Hepatocyte (in vitro differentiated cells): ENCODE measurements around the gene ZNF805. TPM values are rescaled to one million over a fixed set of nuclear protein-coding genes. Genes with fewer than 3 reads are reported as not detected.

Experiments
- DNase-seq: peaks from one replicate; pipeline ENCODE4 v3.0.0-alpha.2; 2016; ENCODE audit warnings: low spot score
- H2AFZ ChIP-seq: fragments of 200-600 bp; sonication (generic); 2 replicates; pipeline ENCODE4 v1.6.0; 2016; ENCODE audit warnings: antibody characterized with exemption, mild to moderate bottlenecking
- H3K27ac ChIP-seq: fragments of 200-600 bp; sonication (generic); 2 replicates; pipeline ENCODE4 v1.5.1; 2016; ENCODE audit warnings: mild to moderate bottlenecking
- H3K27me3 ChIP-seq: fragments of 200-600 bp; sonication (generic); 2 replicates; pipeline ENCODE4 v1.6.1; 2016
- H3K36me3 ChIP-seq: fragments of 200-600 bp; sonication (generic); replicated peaks from 2 replicates; pipeline ENCODE4 v1.5.1; 2016; ENCODE audit warnings: low read depth; ENCODE audit not compliant: insufficient read depth
- H3K4me1 ChIP-seq: fragments of 200-600 bp; sonication (generic); 2 replicates; pipeline ENCODE4 v1.5.1; 2016; ENCODE audit warnings: mild to moderate bottlenecking, moderate library complexity; ENCODE audit not compliant: insufficient read depth
- H3K4me2 ChIP-seq: fragments of 200-600 bp; sonication (generic); 2 replicates; pipeline ENCODE4 v1.6.0; 2016
- H3K4me3 ChIP-seq: fragments of 200-600 bp; sonication (generic); 2 replicates; pipeline ENCODE4 v1.5.1; 2016; ENCODE audit warnings: mild to moderate bottlenecking
- H3K79me2 ChIP-seq: fragments of 200-600 bp; sonication (generic); 2 replicates; pipeline ENCODE4 v1.6.0; 2017; ENCODE audit warnings: mild to moderate bottlenecking
- H3K9me2 ChIP-seq: fragments of 200-600 bp; sonication (generic); replicated peaks from 2 replicates; pipeline ENCODE4 v1.6.0; 2017; ENCODE audit warnings: mild to moderate bottlenecking; ENCODE audit not compliant: insufficient read depth
- H3K9me3 ChIP-seq: fragments of 200-600 bp; sonication (generic); 2 replicates; pipeline ENCODE4 v1.5.1; 2016; ENCODE audit warnings: low read depth, mild to moderate bottlenecking
- H4K20me1 ChIP-seq: fragments of 200-600 bp; sonication (generic); 2 replicates; pipeline ENCODE4 v1.6.0; 2016; ENCODE audit warnings: mild to moderate bottlenecking; ENCODE audit not compliant: insufficient read depth, poor library complexity, severe bottlenecking
- EZH2 ChIP-seq: fragments of 200-600 bp; sonication (generic); IDR thresholded peaks from 2 replicates; pipeline ENCODE4 v1.6.1; 2016; ENCODE audit warnings: antibody characterized with exemption, mild to moderate bottlenecking, borderline replicate concordance
- EZH2phosphoT487 ChIP-seq: fragments of 200-600 bp; sonication (generic); IDR thresholded peaks from one replicate; pipeline ENCODE4 v1.6.1; 2018; ENCODE audit warnings: antibody characterized with exemption, mild to moderate bottlenecking, low read depth, moderate library complexity; ENCODE audit not compliant: unreplicated experiment, severe bottlenecking
- WGBS: methylation state at CpG from one replicate; pipeline ENCODE4 v1.1.6; 2016; ENCODE audit warnings: low lambda C conversion rate; ENCODE audit errors: missing lambda C conversion rate; 5-methylcytosine and 5-hydroxymethylcytosine counted together
- polyA plus RNA-seq: library from polyadenylated mRNA; unstranded; fragments of >200 nt; fragmentation: Nextera tagmentation; extraction: Ambion mirVana; gene quantifications from 2 replicates; pipeline ENCODE4 v1.2.1, GENCODE V29; 2016
- total RNA-seq: library from RNA; depleted of rRNA; stranded (reverse); fragments of >200 nt; gene quantifications from 2 replicates; pipeline ENCODE4 v1.2.3, GENCODE V29; 2014
- TF ChIP-seq, protein P1 (sequence below): fragments of 200-600 bp; sonication (generic); IDR thresholded peaks from 2 replicates; pipeline ENCODE4 v1.5.1; 2016; ENCODE audit warnings: antibody characterized with exemption, mild to moderate bottlenecking; ENCODE audit not compliant: poor library complexity

Gene ZNF805
- total and polyA plus RNA-seq, 2 experiments from 2014 or later = 1.9 to 12.3 TPM

DNA sequence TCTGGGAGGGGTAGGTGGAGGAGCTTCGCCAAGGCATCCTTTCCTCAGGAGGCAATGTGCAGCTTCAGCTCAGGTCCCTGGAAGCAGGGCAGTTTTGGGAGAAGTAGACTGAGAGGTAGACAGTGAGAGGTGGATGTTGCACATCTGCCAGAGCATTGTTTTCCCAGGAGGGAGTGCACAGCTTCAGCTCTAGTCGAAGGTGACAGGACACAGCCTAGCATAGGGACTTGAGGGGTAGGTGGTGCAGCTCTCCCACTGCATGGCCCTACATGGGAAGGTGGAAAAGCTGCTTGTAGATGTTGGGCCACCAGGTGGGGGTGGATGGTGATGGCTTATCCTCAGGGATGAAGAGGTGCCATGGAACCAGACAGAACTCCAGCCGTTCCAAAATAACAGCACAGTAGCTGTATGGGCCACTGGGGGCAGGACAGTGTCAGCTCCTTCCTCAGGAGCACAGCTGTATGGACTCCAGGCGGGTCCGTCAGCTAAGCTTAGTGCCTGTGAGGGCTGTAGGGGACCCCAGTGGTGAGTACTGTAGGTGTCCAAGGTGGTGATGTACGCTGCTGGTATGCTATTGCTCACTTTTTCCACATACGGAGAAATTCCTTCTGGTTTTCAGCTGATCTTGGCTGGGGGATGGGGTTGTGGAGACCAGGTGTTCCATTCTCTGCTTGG is 62.4 kb downstream of the ZNF805 start:
- no peaks in the 10 kb centered on the region for H3K4me1 ChIP-seq
- H3K4me3 ChIP-seq = no peak overlapping the region
- H3K79me2 ChIP-seq = peaks cover 52% of the 10 kb centered on the region
- H3K9me2 ChIP-seq = no peaks in the 10 kb centered on the region
- peaks cover 3% of the 10 kb centered on the region for H3K36me3 ChIP-seq
- no peaks in the 10 kb centered on the region for H3K27me3 ChIP-seq
- no peaks in the 10 kb centered on the region for H3K9me3 ChIP-seq
- peaks cover 8% of the 10 kb centered on the region for H4K20me1 ChIP-seq
- DNase-seq = no peak
- TF ChIP-seq, protein P1, sequence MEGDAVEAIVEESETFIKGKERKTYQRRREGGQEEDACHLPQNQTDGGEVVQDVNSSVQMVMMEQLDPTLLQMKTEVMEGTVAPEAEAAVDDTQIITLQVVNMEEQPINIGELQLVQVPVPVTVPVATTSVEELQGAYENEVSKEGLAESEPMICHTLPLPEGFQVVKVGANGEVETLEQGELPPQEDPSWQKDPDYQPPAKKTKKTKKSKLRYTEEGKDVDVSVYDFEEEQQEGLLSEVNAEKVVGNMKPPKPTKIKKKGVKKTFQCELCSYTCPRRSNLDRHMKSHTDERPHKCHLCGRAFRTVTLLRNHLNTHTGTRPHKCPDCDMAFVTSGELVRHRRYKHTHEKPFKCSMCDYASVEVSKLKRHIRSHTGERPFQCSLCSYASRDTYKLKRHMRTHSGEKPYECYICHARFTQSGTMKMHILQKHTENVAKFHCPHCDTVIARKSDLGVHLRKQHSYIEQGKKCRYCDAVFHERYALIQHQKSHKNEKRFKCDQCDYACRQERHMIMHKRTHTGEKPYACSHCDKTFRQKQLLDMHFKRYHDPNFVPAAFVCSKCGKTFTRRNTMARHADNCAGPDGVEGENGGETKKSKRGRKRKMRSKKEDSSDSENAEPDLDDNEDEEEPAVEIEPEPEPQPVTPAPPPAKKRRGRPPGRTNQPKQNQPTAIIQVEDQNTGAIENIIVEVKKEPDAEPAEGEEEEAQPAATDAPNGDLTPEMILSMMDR = no peak
- TF ChIP-seq EZH2phosphoT487 (no peak), EZH2 (no peak)
- no peak overlapping the region for H3K27ac ChIP-seq
- 93% methylated on average over 7 of the region's 7 CpGs for WGBS
- no peak overlapping the region for H2AFZ ChIP-seq
- H3K4me2 ChIP-seq = no peak overlapping the region

Other genes starting within 250 kb of the ZNF805 start
- gene USP29, start 120.6 kb upstream of the ZNF805 start, total RNA-seq = not detected in 2 replicates
- not detected in 2 replicates for gene USP29, start 120.6 kb upstream of the ZNF805 start, polyA plus RNA-seq
- not detected in 2 replicates for gene ZIM3, start 95.4 kb upstream of the ZNF805 start, total RNA-seq
- not detected in 2 replicates for gene ZIM3, start 95.4 kb upstream of the ZNF805 start, polyA plus RNA-seq
- gene DUXA, start 73.1 kb upstream of the ZNF805 start, total RNA-seq = not detected in 2 replicates
- gene DUXA, start 73.1 kb upstream of the ZNF805 start, polyA plus RNA-seq = not detected in 2 replicates
- gene ZNF264, start 49.1 kb upstream of the ZNF805 start, total RNA-seq = 23.0 and 26.2 TPM in 2 replicates
- gene ZNF264, start 49.1 kb upstream of the ZNF805 start, polyA plus RNA-seq = 2.8 and 4.4 TPM in 2 replicates
- gene AURKC, start 9.6 kb upstream of the ZNF805 start, total RNA-seq = 0.27 and 1.0 TPM in 2 replicates
- gene AURKC, start 9.6 kb upstream of the ZNF805 start, polyA plus RNA-seq = 0.25 and 0.88 TPM in 2 replicates
- gene ZNF460, start 39.9 kb downstream of the ZNF805 start, total RNA-seq = 63.7 and 77.4 TPM in 2 replicates
- gene ZNF460, start 39.9 kb downstream of the ZNF805 start, polyA plus RNA-seq = 5.9 and 6.2 TPM in 2 replicates
- gene ZNF543, start 79.8 kb downstream of the ZNF805 start, total RNA-seq = 6.7 and 6.9 TPM in 2 replicates
- gene ZNF543, start 79.8 kb downstream of the ZNF805 start, polyA plus RNA-seq = 0.61 and 2.6 TPM in 2 replicates
- 6.9 and 7.5 TPM in 2 replicates for gene ZNF304, start 110.6 kb downstream of the ZNF805 start, total RNA-seq
- gene ZNF304, start 110.6 kb downstream of the ZNF805 start, polyA plus RNA-seq = 2.0 and 3.0 TPM in 2 replicates
- gene TRAPPC2B, start 122.9 kb downstream of the ZNF805 start, total RNA-seq = 19.8 and 27.8 TPM in 2 replicates
- gene TRAPPC2B, start 122.9 kb downstream of the ZNF805 start, polyA plus RNA-seq = 39.0 and 50.7 TPM in 2 replicates
- 1.6 and 5.2 TPM in 2 replicates for gene ZNF547, start 122.9 kb downstream of the ZNF805 start, total RNA-seq
- 0.72 and 1.8 TPM in 2 replicates for gene ZNF547, start 122.9 kb downstream of the ZNF805 start, polyA plus RNA-seq
- 17.6 and 26.3 TPM in 2 replicates for gene ZNF548, start 149.2 kb downstream of the ZNF805 start, total RNA-seq
- 8.1 and 9.3 TPM in 2 replicates for gene ZNF548, start 149.2 kb downstream of the ZNF805 start, polyA plus RNA-seq
- gene ZNF17, start 170.5 kb downstream of the ZNF805 start, total RNA-seq = 6.9 and 7.2 TPM in 2 replicates
- 1.4 and 2.3 TPM in 2 replicates for gene ZNF17, start 170.5 kb downstream of the ZNF805 start, polyA plus RNA-seq
- gene ZNF749, start 194.7 kb downstream of the ZNF805 start, total RNA-seq = 10.4 and 10.5 TPM in 2 replicates
- 3.0 and 7.1 TPM in 2 replicates for gene ZNF749, start 194.7 kb downstream of the ZNF805 start, polyA plus RNA-seq
- gene VN1R1, start 216.5 kb downstream of the ZNF805 start, total RNA-seq = 1.6 and 2.2 TPM in 2 replicates
- gene VN1R1, start 216.5 kb downstream of the ZNF805 start, polyA plus RNA-seq = 0.65 and 0.83 TPM in 2 replicates
- 18.5 TPM in 2 replicates for gene ZNF772, start 236.9 kb downstream of the ZNF805 start, total RNA-seq
- gene ZNF772, start 236.9 kb downstream of the ZNF805 start, polyA plus RNA-seq = 2.6 and 5.6 TPM in 2 replicates
- 9.4 and 11.4 TPM in 2 replicates for gene ZNF419, start 247.1 kb downstream of the ZNF805 start, total RNA-seq
- gene ZNF419, start 247.1 kb downstream of the ZNF805 start, polyA plus RNA-seq = 9.3 and 9.4 TPM in 2 replicates